HG03045 (cell line): ENCODE data around the gene SDK2.
"Not testable (repeated sequence)": the region's sequence is repeated elsewhere in the genome, so short reads cannot be mapped to it uniquely, and the experiment has no call there.

Experiments
- ATAC-seq: cut with Tn5 transposase; IDR thresholded peaks from one replicate; pipeline ENCODE4 v1.9.1; 2021; ENCODE audit warnings: mild to moderate bottlenecking, moderate library complexity; ENCODE audit not compliant: unreplicated experiment

SDK2 gene

DNA sequence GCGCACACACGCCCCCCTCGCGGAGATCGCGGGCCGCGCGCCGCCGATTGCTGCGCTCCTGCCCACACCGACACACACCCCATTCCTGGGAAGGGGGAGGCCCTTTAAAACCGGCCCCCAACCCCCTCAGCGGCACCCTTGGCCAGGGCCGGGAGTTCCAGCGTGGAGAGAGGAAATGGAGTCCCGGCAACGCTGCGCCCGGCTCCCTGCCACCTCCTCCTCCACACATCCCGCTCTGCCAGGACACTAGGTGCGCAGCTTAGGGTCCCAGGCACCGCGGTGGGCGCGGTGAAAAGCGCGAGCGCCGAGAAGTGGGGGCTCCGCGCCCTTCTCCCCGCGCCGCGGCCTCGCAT lies 332.8 kb downstream of the SDK2 start:
- peak; percentile 20 for ATAC-seq

DNA sequence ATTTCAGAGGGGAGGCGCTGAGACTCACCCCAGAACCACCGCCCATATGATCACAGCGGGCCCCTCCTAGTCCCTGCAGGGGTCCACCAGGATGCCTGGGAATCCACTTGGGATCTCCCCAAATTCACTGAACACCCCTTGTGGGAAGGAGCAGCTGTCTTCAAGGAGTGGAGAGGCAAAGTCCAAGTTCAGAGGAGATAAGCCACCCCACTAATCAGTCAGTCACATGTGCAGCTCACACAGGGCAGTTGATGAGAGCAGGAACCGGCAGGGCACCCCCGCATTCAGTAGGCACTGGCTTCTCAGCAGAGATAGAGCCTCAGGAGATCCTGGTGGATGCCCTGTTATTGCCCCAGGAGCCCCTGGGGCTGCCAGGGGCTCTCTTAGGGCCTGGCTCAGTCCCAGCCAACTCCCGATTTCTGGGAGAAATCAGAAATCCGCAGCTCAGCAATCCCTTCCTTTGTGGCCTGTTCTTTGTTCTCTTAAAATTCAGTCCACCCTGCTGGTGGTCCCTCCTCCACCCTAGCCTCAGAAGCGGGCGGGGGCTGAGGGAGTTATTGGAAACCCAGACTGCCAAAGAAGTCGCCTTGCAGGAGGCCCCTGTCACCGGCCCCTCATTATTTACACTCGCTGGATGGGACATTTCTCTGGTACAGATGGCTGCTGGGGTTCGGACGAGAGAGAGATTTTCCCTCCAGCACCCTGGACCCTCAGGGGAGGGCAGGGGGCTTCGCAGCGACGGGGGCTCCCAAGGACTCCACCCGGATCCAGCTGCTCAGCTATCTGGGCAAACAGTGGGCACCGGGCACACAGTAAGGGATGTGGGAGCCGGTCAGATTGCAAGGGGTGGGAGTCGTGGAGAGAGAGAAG lies 334.3 kb downstream of the SDK2 start:
- no peak for ATAC-seq

DNA sequence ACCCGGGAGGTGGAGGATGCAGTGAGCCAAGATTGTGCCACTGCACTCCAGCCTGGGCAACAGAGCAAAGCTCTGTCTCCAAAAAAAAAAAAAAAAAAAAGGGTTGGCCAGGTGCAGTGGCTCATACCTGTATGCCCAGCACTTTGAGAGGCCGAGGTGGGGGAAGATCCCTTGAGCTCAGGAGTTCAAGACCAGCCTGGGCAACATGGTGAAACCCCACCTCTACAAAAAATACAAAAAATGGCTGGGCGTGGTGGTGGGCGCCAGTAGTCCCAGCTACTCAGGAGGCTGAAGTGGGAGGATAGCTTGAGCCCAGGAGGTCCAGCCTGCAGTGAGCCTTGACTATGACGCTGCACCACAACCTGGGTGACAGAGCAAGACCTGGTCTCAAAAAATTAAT lies 335.3 kb downstream of the SDK2 start:
- not testable (repeated sequence) for ATAC-seq

DNA sequence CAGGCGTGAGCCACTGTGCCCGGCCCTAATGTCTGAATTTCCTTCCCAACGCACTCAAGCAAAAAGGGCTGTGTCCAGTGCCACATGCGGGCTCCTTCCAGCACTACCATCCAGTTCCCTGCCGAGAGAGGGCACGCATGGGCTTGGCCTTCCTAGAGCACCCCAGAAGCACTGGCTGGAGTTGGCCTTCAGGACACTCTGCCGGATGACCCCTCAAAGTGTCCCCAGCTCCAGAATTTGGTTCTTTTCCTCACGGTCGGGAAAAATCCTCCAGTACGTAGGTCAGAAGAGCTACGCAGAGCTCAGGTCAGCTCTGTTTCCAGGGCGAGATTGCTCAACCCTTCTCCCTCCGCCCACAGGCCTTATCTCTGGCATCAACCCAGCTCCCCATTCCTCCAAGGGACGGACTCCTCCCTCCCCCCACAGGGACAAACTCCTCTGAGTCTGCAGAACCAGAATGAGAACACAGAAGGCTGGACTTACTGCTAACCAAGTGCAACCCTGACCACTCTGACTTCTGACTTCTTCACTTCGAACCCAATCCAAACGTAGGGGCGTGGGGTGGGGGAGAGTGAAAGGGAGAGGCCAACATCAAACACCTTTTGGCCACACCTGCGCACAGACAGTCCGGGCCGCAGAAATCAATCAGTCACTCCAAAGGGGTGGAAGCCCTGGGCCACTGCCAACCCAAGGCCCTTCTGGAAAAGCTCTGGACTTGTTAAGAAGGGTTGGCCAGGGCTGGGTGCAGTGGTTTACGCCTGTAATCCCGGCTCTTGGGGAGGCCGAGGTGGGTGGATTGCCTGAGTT lies 336.0 kb downstream of the SDK2 start:
- ATAC-seq = no peak

DNA sequence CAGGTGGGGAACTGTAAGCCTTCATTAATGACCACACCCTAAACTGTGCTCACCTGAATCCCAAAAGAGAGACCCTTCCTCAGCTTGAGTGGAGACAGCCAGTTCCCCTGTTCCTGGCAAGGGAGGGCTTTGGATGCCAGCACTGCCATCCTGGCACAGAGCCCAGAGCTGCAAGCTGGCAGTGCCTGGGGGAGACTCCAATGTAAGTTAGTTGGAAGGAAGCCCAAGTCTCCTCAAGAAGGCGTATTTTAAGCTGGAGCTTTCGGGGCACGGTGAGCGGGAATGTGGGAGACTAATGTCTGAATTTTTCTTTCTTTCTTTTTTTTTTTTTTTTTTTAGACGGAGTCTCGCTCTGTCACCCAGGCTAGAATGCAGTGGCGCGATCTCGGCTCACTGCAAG lies 337.1 kb downstream of the SDK2 start:
- no peak for ATAC-seq

DNA sequence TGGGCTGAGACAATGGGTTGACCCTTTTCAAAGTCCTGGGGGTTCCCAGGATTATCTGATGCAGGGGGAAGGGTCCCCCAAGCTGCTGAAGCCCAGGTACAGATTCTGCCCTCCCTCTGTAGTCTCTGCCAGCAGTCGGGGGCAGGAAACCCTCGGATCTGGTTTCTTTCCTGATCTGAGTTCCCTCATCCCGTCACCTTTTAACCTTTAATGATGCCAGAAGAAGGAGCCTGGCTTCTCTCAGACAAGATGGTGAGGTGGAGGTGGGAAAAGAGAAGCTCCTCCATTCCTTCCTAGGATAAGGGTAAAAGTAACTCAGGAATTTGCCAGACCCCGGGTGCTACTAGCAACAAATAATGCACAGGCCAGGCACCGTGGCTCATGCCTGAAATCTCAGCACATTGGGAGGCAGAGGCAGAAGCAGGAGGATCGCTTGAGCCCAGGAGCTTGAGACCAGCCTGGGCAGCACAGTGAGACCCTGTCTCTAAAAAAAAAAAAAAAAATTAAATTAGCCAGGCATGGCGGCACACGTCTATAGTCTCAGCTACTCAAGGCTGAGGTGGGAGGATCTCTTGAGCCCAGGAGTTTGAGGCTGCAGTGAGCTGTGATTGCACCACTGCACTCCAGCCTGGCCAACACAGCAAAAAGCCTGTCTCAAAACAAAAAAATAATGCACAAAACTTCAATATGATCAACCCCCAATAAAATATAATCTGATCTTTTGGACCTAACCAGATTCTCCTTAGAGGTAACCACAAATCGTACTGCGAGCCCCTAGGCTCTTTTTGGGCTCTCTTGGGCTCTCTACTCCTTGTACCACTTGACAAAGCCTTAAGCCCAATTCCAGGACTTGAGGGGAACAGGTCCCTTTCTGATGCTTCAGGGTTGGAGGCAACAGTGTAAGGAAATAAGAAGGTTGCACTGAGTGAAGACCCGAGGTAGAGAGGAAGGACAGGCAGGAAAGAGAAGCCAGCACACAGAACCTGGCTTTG lies 338.1 kb downstream of the SDK2 start:
- ATAC-seq = no peak

DNA sequence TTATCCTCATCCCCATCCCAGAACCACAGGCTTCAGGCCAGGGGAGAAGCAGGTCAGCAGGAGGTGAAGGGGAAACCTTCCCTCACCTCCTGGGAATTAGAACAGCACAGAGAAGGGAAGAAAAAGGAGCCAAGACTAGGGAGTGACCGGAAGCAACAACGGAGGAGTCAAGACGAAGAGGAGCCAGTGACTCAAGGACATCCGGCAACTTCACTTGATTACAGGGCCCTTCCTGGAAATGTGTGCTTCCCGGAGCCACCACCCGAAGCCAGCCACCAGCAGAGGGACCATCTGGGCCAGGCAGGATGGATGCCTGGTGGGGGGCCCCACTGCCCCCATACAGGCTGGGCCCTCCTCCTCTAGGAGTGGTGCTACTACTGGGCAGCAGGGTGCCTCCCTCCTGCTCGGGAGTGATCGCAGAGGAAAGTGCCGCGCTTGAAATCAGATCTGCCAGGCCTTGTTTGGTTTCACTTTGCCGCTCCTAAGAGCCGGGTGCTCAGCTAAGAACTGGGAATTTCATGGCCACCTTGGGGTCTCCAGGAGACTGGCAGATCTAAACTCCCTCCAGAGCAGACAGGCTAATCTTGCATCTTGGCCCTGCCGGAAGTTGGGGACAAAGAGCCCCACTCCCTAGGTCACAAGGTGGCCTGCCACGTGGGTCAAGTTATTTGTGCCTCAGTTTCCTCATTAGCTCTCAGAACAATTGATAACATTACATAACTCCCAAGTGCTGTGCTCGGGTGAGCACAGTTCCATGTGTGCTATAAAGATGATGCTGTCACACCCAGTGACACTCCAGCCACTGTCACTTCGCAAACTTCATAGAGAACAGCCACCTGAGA lies 339.1 kb downstream of the SDK2 start:
- ATAC-seq = no peak

DNA sequence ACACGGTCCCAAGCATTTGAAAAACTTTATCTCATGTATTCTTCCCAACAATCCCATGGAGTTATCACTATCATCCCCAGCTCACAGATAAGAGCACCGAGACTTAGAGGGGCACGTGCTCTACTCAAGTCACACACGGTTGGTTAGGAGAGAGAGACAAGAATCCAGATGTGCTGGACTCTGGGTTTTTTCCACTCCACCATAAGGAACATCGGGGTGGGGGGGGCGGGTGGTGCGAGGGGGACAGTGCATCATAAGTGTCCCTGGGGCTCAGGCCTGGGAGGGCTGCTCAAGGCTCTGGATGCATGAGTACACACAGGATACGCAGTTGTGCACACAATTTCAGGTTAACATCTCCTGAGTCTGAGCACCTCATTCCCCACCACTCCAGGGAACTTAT lies 339.8 kb downstream of the SDK2 start:
- no peak for ATAC-seq

DNA sequence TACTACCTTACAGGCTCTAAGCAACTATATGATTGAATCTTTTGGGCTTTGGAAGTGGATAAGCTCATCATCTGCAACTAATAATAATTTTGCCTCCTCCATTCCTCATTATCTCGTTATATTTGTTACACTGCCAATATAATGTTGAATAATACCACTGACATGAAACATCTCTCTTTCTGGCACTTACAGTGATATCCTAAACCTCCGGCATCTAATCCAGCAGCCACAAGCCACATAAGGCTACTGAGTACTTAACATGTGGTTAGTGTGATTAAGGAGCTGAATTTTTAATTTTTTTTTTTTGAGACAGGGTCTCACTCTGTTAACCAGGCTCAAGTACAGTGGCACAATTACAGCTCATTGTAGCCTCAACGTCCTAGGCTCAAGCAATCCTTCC lies 342.1 kb downstream of the SDK2 start:
- no peak for ATAC-seq

DNA sequence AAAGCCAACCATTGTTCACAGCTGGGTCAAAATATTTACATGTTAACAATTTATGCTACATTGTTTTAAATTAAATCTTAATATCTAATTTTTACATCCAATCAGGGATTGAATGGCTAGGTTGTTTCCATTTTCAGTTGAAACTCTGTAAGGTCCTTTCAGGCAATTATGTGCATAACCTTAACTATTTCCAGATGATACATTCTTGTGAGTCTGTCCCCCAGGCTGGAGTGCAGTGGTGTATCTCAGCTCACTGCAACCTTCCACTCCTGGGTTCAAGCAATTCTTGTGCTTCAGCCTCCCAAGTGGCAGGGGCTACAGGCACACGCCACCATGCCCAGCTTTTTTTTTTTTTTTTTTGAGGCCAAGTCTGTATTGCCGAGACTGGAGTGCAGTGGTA lies 342.9 kb downstream of the SDK2 start:
- no peak for ATAC-seq

DNA sequence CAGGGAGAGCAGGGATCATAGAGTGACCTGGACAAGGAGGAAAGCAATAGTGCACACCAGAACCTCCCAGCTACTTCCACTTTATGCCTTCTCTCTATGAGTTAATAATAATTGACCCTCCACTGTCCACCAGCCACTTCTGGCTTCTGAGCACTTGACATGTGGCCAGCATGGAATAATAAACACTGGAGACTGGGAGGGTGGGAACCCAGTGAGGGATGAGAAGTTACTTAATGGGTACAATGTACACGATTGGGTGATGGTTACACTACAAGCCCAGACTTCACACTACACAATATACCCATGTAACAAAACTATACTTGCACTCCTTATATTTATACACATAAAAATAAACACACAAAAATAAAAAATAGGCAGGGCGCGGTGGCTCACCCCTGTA lies 343.9 kb downstream of the SDK2 start:
- no peak for ATAC-seq

DNA sequence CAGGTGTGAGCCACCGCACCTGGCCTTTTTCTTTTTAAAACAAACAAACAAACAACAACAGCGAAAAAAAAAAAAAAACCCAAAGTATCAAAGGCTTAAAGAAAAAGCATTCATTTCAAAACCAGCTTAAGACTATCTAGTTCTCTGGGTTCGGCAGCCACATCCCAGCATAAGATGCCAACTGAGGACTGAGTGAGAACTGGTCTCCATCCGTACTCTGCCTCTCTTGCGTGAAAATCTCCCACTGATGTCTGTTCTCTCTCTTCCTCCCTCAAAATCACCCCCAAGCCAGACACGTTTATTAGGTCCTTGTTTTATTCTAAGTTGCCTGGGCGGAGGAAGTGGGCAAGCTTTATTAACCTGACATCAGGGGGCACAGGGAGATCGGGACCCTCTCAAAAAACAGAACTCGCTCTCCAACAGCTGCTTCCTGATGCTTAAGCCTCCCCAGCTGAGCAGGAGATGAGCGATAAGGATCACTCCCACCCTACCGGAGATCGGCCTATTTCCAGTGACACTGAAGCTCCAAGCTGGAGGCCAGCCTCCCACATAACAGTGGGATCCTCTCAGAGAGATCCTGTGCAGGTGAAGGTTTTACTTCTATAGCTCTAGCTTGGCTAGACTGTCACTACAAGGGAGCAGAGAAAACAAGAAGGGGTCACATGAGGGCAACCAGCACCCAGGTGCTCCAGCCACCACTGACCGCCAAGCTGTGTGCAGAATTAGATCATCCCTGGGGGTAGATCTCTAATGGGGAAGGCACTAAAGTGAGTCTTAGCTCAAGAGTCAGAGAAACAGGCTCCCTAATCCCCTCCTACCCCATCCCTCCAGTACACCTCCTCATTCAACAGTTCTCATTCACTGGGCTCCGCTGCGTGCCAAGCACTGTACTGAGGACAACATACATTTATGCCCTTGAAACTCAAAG lies 346.0 kb downstream of the SDK2 start:
- no peak for ATAC-seq

DNA sequence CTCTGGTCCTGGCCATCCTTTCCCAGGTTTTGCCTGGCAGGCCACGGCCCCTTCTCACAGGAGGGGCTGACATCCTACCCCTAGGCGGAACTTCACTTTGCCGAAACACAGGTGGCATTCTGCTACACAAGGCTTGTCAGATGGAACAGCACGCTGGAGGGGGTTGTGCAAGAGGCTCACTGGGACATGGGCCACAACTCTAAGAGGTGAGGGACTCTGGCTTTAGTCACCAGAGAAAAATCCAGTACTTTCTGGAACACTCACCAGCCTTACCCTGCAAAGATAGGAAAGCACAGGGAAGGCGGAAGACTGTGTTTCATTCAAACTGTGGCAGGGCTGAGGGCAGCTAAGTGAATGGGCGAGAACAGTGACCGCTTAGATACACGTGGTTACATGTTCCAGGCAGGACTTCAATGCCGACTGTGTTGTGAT lies 350.7 kb downstream of the SDK2 start:
- no peak for ATAC-seq

DNA sequence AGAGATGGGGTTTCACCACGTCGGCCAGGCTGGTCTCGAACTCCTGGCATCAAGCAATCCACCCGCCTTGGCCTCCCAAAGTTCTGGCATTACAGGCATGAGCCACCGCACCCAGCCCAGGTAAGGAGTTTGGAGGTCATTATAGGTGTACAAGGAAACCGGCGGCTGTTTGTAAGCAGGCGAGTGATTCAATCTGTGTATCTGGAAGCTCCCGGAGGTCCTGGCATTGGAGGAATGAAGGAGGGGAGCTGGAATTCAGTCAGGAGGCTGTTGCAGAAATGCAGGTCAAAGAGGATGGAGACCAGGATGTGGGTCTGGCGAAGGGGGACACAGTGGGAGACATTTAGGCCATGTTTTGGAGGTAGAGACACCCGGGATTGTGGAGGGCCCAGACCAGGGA lies 351.2 kb downstream of the SDK2 start:
- ATAC-seq = no peak

DNA sequence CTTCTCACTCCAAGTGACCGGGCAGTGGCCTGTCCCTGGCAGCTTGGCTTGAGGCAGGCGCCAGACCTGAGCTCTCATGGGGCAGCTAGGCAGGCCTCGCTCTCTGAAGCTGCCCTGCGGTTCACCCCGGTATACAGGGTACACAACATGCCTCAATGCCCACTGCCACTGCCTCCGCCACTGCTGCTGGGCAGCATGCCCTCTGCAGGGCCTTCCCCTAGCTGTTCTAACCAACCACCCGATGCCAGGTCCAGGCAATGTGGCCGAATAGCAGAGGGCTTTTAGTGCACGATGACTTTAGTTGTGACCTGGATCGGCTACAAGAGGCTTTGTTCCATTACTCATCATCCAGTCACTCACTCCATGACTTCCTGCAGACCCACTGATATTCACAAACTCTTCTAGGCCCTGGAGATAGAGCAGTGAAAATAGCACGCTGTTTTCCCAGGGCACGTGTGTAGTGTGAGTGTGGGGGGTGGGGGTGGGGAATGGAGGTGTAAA lies 352.2 kb downstream of the SDK2 start:
- ATAC-seq = no peak

DNA sequence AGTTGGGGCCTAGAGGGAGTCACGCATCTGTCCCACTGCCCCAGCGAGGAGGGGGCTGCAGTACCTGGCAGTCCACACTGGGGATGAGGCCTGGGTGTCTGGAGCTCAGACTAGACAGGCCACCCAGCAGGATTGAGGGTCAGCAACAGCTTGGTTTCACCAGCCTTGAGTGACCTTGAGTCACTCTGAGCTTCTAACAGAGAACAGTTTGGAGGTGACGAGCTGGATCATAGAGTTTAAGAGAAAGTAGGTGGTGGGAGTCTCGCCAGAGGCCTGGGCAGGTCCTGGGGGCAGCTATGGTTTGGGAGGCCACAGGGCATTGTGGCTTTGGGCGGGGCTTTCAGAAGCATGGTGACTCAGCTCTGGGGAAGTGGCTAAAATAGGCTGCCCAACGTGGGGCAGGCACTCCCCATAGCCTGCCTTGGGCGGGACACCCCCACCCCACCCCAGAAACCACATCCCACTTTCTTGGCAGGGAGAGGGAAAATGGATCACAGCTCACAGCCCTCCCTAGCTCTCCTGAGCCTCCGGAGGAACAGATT lies 352.9 kb downstream of the SDK2 start:
- ATAC-seq = peak; percentile 92

DNA sequence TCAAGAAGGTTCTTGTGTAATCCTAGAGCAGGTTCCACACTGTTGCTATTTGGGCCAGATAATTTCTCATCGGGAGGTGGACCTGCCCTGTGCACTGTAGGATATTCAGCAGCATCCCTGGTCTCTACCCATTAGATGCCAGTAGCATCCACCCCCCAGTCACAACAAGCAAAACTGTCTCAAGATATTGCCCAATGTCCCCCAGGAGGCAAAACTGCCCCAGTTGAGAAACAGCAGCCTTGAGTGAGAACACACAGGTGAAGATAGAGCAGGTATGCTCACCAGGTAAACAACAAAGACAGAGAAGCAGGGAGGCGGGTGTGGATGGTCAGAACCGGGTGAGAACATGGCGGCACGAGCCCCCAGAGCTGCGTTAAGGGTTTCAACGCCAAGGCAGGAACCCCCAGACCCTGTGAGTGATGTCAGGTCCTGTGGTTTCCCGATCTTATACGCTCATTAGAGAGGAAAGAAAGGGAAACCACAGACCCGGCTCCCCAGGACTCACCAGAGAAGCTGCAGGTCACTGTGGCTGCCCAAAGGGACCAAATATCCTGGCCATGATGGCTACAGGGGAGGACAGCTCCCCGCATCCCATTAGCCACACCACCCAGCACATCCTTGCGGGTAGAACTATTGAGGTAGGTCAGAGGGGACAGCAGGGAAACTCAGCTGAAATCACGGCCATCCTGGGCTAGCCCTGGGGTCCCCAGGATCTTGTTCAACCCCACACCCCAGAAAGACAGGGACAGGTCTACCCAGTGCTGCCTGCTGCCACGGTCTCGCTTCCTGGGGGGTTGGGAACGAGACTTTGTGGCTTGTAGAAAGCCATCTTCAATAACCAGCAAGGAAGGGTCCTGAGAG lies 353.6 kb downstream of the SDK2 start:
- ATAC-seq = peak; percentile 38
